ENCODE results near the gene GOLIM4.

- TF ChIP-seq CREB1 (IDR thresholded peaks at IDR 0.05; ENCODE audit: low read depth) (no peak), CEBPB (IDR thresholded peaks at IDR 0.05) (no peak), EGR1 (IDR thresholded peaks at IDR 0.05) (no peak), YY1 (IDR thresholded peaks at IDR 0.05; ENCODE audit: low read depth) (no peak), RAD21 (IDR thresholded peaks at IDR 0.05; ENCODE audit: low read depth) (no peak), TAF1 (IDR thresholded peaks at IDR 0.05; ENCODE audit: low read depth) (no peak), REST (IDR thresholded peaks at IDR 0.05; ENCODE audit: low read depth) (no peak), EP300 (IDR thresholded peaks at IDR 0.05; ENCODE audit: borderline replicate concordance) (no peak), ZBTB7A (IDR thresholded peaks at IDR 0.05; ENCODE audit: low read depth) (no peak), MAX (IDR thresholded peaks at IDR 0.05) (no peak), USF1 (IDR thresholded peaks at IDR 0.05) (no peak), FOXM1 (IDR thresholded peaks at IDR 0.05; ENCODE audit: borderline replicate concordance, low read depth) (no peak)
These were observed 33.0 kb downstream of the GOLIM4 start for GRCh38 chr3:168062679-168063078.

Data from Ishikawa (cell line).